Raji (cell line): ENCODE measurements around the gene UGT1A4.

Source experiments
- POLR2A ChIP-seq: IDR thresholded peaks from 2 replicates; pipeline ENCODE4 v1.6.1; 2011; ENCODE audit warnings: low read depth, low read length, control low read depth; ENCODE audit not compliant: insufficient read depth

Gene UGT1A4

DNA sequence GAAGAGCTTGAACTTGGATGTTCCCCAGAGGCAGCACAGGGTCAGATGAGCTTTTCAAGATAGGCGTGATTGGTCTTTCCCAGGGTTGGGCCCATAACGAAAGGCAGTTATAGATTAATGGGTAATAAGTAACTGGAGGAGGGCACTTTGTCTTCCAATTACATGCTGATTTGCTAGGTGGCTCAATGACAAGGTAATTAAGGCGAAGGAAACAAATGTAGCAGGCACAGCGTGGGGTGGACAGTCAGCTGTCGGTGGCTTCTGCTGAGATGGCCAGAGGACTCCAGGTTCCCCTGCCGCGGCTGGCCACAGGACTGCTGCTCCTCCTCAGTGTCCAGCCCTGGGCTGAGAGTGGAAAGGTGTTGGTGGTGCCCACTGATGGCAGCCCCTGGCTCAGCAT lies at the start of gene UGT1A4:
TSS of gene UGT1A4 (plus strand) at position 185 of the 400 bp plus-strand sequence. CDS start at position 270, 85 bp downstream.
- TF ChIP-seq POLR2A, result no peak

DNA sequence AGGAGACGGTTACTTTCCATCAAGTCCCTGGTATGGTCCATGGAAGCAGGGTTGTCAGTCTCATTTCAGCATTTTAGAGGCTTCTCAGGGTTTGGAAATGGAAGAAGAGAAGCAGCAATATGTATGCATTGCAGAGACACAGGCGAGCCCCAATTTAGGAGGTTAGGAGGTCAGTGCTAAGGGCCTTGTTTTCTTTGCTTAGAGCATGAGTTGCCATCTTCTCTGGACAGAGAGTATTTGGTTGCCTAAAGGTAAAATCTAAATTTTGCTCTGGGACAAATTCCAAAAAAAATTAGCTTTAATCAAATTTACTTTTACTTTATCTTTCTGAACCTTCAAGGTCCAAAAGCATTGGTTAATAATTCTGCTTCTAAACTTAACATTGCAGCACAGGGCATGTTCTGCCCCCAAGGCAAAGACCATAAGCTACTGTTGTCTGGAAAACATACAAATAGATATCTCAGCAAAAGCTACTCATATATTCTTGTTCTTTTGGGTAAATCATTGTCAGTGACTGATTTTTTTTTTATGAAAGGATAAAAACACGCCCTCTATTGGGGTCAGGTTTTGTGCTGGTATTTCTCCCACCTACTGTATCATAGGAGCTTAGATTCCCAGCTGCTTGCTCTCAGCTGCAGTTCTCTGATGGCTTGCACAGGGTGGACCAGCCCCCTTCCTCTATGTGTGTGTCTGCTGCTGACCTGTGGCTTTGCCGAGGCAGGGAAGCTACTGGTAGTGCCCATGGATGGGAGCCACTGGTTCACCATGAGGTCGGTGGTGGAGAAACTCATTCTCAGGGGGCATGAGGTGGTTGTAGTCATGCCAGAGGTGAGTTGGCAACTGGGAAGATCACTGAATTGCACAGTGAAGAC lies 47.0 kb upstream of the UGT1A4 start, which contains the start of gene UGT1A9:
TSS of gene UGT1A9 (plus strand) at position 609 of the 872 bp plus-strand sequence. CDS start at position 646, 37 bp downstream.
- TF ChIP-seq POLR2A, result no peak

DNA sequence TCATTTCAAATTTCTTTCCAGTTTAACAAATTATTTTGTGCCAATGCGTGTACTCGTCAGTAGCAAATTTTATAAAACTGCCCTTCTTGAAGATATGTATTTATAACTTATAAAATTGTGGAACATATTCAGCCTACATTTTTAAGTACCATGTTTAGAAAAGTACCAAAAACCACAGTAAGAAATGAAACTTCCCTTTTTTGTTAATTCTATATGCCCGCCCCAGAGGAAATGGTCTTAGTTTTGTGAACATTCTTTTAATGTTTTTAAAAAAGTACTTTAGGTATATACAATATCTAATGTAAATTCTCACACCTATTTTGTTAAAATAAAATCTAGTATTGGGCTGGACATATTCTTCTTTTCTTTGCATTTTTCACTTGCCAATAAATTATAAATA lies 45.6 kb upstream of the UGT1A4 start:
- no peak for TF ChIP-seq POLR2A

DNA sequence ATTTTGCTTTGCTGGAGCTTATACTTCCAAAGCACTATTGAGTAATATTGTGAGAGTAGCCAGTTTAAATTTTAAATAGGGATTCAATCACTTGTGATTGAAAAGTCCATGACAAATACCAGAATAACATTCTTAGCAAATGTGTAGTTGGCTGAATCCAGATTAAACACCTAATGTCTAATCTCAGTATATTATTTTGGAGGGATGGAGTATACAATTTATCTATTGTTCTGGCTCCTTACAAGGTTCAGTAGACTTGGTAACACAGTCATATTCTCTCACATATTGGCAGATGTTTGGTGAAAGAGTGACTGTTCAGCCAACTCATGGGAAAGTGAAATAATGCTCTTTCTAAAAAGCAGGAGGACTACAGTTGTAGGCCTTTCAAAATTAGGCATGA lies 44.6 kb upstream of the UGT1A4 start:
- TF ChIP-seq POLR2A, result no peak

DNA sequence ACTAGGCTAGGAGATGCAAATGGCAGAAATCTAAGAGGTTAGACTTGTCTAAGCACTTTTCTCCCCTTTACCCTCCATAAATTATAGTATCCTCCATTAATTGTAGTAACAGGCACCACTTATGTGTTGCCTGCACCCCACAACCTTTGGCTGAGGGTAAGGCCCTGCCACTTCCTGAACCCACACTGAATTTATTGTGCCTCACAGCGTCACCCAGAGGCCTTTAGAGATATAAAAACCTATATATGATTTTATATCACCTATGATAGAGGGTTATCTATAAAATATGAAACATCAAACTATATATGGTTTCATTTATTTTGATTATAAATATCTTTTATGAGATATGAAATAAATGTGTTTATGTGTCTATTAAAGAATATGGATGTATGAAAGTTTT lies 44.2 kb upstream of the UGT1A4 start:
- TF ChIP-seq POLR2A, result no peak

DNA sequence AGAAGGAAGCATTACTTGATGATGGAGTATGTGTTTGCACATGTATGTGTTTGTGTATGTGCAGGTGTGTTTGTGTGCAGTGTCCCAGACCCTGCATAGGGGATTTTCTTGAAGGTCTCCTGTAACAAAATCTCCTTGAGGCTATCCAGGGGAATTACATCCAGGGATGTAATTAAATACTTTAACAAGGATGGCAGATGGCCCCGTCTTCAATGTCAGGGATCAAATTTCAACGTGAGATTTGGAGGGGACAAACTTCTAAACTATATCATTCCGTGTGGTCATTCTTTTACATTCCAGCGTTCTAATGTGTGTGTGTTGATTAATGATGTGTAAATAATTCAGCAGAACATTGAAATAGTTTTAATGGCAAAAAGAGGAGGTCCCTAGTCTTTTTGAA lies 43.5 kb upstream of the UGT1A4 start:
- no peak for TF ChIP-seq POLR2A

DNA sequence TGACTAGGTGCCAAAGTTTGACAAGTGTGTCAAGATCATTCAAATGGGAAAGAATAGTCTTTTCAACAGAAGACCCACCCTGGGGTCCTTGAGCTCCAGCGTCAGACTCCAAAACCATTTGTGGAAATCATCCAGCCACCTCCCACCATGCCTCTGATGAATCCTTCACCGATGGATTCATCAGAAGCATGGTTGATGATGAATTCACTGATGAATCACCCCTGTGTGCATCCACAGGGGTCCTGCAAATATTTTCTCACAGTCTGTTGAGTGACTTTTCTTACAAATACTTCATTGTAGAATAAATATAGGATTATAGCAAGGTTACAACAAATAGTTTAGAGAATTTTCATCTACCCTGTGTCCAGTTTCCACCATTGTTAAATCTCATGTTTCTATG lies 42.5 kb upstream of the UGT1A4 start:
- no peak for TF ChIP-seq POLR2A

DNA sequence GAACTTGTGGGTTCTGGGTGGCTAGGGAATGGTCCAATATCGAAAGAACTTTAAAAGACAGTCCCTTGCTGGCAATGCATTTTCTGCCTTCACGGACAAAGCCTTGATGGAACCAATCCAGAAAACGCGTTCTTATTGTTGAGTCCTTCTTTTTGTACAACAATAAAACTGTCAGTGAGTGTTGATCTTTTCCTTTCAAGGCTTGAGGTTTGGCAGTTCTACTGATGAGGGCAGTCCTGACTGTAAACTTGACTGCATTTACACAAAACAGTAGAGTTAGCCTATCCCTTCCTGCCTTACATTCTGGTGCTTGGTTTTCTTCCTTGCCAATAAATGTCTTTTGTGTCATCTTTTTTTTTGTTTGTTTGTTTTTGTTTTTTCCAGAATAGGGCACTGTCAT lies 39.3 kb upstream of the UGT1A4 start:
- no peak for TF ChIP-seq POLR2A

DNA sequence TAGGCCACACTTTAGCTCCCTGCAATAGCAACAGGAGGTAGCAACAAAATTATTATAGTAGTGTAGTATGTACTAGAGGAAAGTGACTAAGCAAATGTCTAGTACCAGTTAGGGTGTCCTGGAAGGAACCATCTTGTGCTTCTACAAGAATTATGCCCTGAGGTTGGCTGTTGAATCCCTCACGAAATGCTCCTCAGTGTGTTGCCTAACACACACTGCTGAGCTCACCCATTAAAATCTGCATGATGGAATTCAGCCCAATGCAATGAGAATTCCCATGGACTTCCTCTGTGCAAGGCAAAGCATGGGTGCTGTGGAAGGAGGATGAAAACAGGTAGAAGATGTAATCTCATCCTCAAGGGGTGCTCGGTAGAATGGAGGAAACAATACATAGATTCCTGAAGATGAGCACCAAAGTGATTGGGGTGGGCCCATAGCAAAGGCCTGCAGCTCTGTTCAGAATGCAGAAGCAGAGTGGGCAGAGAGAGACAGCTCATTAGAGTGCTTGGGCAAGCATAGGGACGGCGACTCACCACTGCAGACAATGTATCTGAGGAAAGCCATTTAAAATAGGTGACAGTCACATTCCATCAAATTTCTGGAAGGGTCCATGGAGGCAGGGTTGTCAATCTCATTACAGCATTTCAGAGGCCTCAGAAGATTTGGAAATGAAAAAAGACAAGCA lies 38.0 kb upstream of the UGT1A4 start:
- TF ChIP-seq POLR2A, result no peak

DNA sequence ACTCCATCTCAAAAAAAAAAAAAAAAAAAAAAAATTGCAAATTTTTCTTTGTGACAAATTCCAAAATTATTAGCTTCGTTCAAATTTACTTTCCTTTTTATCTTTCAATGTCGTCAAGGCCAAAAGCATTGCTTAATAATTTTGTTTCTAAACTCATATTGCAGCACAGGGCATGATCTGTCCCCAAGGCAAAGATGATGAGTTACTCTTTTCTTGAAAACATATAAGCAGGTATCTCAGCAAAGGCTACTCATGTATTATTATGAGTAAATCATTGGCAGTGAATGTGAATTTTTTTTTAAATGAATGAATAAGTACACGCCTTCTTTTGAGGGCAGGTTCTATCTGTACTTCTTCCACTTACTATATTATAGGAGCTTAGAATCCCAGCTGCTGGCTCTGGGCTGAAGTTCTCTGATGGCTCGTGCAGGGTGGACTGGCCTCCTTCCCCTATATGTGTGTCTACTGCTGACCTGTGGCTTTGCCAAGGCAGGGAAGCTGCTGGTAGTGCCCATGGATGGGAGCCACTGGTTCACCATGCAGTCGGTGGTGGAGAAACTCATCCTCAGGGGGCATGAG lies 36.9 kb upstream of the UGT1A4 start, which contains the start of gene UGT1A7:
TSS of gene UGT1A7 (plus strand) at position 381 of the 579 bp plus-strand sequence. CDS start at position 418, 37 bp downstream.
- TF ChIP-seq POLR2A, result no peak

DNA sequence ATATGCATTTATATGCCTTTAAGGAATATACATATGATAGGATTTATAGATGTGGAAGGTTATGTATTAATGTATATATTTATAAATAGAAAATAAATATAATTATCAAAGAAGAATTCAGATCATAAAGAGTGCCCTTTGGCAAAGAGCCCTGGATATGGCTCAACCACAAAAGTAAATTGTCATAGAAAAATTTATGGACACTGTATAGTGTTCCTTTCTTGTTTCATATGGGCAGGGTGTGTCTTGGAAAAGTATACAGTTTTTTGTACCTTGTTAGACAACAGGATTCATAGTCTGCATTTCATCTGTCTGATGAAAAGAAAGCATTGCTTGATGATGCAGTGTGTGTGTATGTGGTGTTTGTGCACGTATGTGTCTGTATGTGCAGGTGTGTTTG lies 33.9 kb upstream of the UGT1A4 start:
- no peak for TF ChIP-seq POLR2A

DNA sequence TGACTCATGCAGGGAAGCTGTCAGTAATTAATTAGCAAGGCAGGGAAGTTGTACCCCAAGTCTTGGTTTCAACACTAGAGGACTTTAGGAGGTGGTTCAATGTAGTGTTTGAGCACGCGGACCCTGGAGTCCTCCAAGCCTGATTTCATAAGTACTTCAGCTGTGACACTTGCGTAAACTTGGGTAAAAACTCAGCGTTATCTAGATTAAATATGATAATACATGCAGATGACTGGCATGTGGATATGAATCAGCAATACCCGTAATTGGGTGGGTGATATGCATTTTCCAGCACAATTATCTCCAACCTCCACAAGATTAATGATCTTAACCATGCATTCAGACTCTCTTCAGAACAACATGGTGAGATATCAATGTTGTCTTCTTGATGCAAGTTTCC lies 31.6 kb upstream of the UGT1A4 start:
- TF ChIP-seq POLR2A, result no peak

DNA sequence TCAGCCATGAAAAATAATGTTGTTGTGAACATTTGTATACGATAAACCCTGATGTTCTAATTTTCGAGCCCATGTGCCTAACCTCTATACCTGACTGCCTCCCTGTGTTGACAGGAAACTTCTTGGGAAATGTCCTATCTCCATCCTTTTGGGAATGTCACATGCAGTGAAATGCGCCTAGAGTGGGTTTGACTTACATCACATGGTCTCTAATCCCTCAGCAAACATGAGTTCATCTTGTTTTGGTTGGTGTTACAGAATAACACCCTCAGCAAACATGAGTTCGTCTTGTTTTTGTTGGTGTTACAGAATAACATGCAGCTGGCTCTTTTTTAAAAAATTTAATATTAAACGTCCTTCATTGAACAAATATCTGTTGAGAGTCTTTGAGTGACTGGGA lies 30.2 kb upstream of the UGT1A4 start:
- TF ChIP-seq POLR2A, result no peak

DNA sequence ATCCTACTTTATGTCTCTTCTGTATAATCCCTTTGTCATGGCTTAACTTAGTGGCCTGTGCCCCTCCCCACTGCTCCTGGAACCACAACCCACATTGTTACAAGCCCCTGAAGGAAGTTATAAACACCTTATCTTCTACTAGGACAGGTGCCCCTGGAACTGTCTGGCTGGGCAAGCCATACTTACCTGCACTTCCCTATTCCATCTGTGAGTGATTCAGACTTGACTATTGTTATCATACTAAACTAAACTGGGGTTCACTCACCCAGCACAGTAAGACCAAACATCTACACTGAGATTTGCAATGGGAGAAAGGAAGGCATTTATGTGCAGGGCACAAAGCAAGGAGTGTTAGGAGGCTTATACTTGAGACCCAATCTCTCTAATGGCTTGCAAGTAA lies 29.5 kb upstream of the UGT1A4 start:
- TF ChIP-seq POLR2A, result no peak

DNA sequence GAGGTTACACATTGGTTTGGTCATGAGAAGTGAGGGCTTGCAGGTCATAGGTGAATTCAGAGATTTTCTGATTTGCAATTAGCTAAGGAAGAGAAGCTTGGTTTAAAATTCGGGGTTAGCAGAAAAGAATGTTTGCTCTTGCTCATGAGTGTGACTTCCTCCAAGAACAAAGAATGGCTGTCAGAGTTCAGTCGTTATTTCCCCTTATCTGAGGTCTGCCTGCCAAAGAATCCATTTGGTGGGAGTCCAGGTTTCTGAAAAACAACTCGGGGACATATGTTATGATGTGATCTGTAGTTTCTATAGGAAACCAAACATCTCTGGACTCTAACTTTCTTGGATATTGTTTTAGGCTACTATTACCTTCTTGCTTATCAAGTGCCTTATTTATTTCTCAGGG lies 29.0 kb upstream of the UGT1A4 start:
- TF ChIP-seq POLR2A, result no peak

DNA sequence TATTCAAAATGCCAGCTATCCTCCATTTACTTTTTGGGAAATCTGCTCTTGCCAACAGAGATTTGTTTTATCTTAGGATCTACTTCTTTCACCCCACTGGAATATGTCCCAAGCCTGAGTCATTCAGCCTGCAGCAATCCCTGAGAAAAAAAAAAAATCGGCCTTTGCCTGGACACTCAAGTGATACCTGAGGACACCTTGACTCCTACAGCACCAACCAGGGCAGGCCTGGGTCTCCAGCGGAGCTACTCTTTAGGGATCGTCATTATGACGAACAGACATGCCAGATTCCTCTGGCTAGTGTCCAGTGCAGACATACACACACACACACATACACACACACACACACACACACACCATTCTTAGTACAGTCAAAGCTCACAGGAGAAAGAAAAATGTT lies 28.1 kb upstream of the UGT1A4 start:
- no peak for TF ChIP-seq POLR2A
